Muscle layer of duodenum (tissue), 2 donors: ENCODE measurements around the gene SLC25A13.

ENCODE experiments used
- H3K27ac ChIP-seq: one replicate; pipeline ENCODE4 v1.7.0; 2013; ENCODE audit warnings: mild to moderate bottlenecking, low read length
- H3K27me3 ChIP-seq: one replicate; pipeline ENCODE4 v1.7.0; 2013; ENCODE audit warnings: low read depth, mild to moderate bottlenecking, control low read depth, low read length
- H3K36me3 ChIP-seq, 2 donors: one replicate each; pipeline ENCODE4 v1.7.0; 2013; ENCODE audit warnings: low read length in 2 of 2, control low read depth in 1 of 2, mild to moderate bottlenecking in 1 of 2; ENCODE audit not compliant: insufficient read depth in 2 of 2, control insufficient read depth in 1 of 2
- H3K4me1 ChIP-seq, 2 donors: one replicate each; pipeline ENCODE4 v1.7.0; 2013; ENCODE audit warnings: low read length in 2 of 2, mild to moderate bottlenecking in 2 of 2, control low read depth in 1 of 2, moderate library complexity in 1 of 2; ENCODE audit not compliant: insufficient read depth in 2 of 2, control insufficient read depth in 1 of 2
- H3K4me3 ChIP-seq, 2 donors: one replicate each; pipeline ENCODE4 v1.7.0; 2013; ENCODE audit warnings: low read length in 2 of 2, low read depth in 1 of 2, mild to moderate bottlenecking in 1 of 2
- H3K9me3 ChIP-seq, 2 donors: one replicate each; pipeline ENCODE4 v1.7.0; 2013; ENCODE audit warnings: low read length in 2 of 2, control low read depth in 1 of 2, mild to moderate bottlenecking in 1 of 2; ENCODE audit not compliant: control insufficient read depth in 1 of 2
- donor health status: healthy.

The SLC25A13 gene

DNA sequence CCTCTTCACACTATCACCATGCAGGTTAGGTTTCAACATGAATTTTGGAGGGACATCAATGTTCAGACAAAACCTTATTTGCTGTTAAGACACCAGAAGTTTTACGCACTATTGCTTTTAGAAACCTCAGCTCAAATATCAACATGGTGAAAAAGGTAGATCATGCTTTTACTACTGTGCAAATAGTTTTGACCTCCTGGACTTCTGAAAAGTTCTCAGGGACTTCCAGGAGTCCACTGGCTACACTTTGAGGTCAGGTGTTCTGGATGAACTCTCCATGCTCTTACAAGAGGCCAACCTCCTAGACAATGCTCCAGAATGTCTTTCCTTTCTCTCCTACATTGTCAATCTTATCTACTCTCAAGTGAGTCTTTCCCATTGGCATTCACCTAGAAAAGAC is 55.9 kb downstream of the SLC25A13 start:
- no peaks in the 10 kb centered on the region for H3K9me3 ChIP-seq
- peaks cover 3 to 8% of the 10 kb centered on the region in 2 donors for H3K36me3 ChIP-seq
- no peak overlapping the region for H3K4me3 ChIP-seq
- H3K27me3 ChIP-seq, result no peaks in the 10 kb centered on the region
- H3K27ac ChIP-seq, result no peak overlapping the region
- no peaks in the 10 kb centered on the region for H3K4me1 ChIP-seq

DNA sequence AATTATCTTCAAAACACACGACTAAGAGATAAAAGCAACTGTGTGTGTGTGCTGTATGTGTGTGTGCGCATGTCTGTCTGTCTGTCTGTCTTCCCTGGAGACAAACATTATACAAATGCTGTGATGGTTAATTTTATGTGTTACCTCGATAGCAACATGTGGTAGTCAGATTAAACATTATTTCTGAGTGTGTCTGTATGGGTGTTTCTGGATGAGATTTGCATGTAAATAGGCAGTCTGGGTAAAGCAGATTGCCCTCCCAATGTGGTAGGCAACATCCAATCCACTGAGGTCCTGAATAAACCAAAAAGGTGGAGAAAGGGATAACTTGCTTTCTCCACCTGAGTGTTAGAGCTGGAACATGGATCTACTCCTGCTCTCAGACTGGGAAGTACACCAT is 67.9 kb downstream of the SLC25A13 start:
- Histone ChIP-seq H3K9me3 (no peaks in the 10 kb centered on the region), H3K27me3 (no peaks in the 10 kb centered on the region), H3K36me3 (no peaks in the 10 kb centered on the region), H3K27ac (no peak overlapping the region), H3K4me3 (no peak overlapping the region), H3K4me1 (no peaks in the 10 kb centered on the region)

DNA sequence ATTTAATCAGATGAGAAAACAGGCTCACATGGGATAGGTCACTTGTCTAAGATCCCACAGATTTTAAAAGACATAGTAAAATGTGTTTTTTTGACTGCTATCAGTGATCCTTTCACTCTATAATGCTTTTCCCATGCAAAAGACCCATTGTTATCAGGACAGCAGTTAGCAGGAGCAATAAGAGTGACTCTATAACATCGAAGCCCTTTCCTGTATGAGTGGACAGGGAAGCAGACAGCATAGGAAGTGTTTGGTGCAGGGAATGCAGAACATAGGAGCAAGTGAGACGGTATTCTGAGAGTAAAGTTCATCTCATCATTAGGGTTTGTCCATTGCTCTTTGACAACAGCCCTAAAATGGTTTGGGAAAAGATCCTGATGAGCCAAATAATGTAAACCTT is 68.5 kb downstream of the SLC25A13 start:
- Histone ChIP-seq H3K4me3 (no peak overlapping the region), H3K27ac (no peak overlapping the region)

GRCh38 chr7:96250776-96251361 is 71.0 kb downstream of the SLC25A13 start:
- Histone ChIP-seq H3K9me3 (no peaks in the 10 kb centered on the region), H3K4me3 (no peak overlapping the region), H3K36me3 (no peaks in the 10 kb centered on the region), H3K27ac (no peak overlapping the region), H3K4me1 (no peaks in the 10 kb centered on the region), H3K27me3 (no peaks in the 10 kb centered on the region)

More for the DNA sequence above, 68.5 kb downstream of the SLC25A13 start:
- Histone ChIP-seq H3K36me3 (no peaks in the 10 kb centered on the region), H3K4me1 (no peaks in the 10 kb centered on the region), H3K27me3 (no peaks in the 10 kb centered on the region), H3K9me3 (no peaks in the 10 kb centered on the region)

DNA sequence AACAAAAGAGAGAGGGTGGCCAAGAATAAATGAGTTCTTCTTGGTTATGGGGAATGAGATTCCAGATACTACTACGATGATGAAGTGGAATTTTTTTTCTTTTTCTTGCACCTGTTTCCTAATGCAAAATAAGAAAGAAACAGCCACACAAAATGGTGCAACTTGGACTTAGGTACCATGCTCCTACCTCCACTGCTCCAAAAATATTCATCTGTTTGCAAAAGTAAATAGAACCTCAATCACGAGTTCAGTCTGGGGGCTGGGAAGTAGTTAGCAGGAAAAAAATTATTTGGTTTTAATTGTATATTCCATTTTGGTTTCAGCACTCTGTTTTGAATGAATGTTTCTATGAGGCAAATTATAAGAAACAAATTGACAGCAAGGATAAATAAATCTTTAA is 73.5 kb downstream of the SLC25A13 start:
- no peaks in the 10 kb centered on the region for H3K9me3 ChIP-seq
- no peaks in the 10 kb centered on the region for H3K36me3 ChIP-seq
- H3K27ac ChIP-seq, result no peak overlapping the region
- no peaks in the 10 kb centered on the region for H3K27me3 ChIP-seq
- H3K4me1 ChIP-seq, result no peaks in the 10 kb centered on the region
- no peak overlapping the region for H3K4me3 ChIP-seq

GRCh38 chr7:96246919-96247318 is 75.0 kb downstream of the SLC25A13 start:
- no peaks in the 10 kb centered on the region for H3K9me3 ChIP-seq
- H3K4me3 ChIP-seq, result no peak overlapping the region
- no peak overlapping the region for H3K27ac ChIP-seq
- H3K27me3 ChIP-seq, result no peaks in the 10 kb centered on the region
- H3K36me3 ChIP-seq, result no peaks in the 10 kb centered on the region
- no peaks in the 10 kb centered on the region for H3K4me1 ChIP-seq

GRCh38 chr7:96244992-96245292 is 77.0 kb downstream of the SLC25A13 start:
- H3K4me1 ChIP-seq, result no peaks in the 10 kb centered on the region
- no peak overlapping the region for H3K4me3 ChIP-seq
- no peaks in the 10 kb centered on the region for H3K9me3 ChIP-seq
- H3K27me3 ChIP-seq, result no peaks in the 10 kb centered on the region
- no peak overlapping the region for H3K27ac ChIP-seq
- no peaks in the 10 kb centered on the region for H3K36me3 ChIP-seq

GRCh38 chr7:96244244-96244991 is 77.5 kb downstream of the SLC25A13 start:
- H3K4me1 ChIP-seq, result no peaks in the 10 kb centered on the region
- H3K36me3 ChIP-seq, result no peaks in the 10 kb centered on the region
- no peak overlapping the region for H3K27ac ChIP-seq
- no peak overlapping the region for H3K4me3 ChIP-seq
- no peaks in the 10 kb centered on the region for H3K9me3 ChIP-seq
- H3K27me3 ChIP-seq, result no peaks in the 10 kb centered on the region

DNA sequence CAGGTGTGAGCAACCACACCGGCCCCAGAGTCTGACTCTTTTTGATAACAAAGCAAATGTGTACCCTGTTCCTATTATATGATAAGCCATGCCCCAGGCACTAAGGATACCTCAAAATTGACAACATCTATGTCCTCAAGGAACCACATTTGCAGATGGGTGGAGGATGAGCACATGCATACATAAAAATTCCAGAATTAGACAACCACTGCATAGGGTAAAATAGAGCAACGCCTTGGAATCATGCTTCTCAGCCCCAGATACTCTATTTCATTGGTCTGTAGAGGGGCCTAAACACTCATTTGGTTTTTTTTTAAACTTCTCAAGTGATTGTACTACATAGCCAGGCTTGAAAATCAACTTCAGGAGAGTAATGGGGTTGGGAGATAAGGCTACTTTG is 78.7 kb downstream of the SLC25A13 start:
- no peaks in the 10 kb centered on the region for H3K9me3 ChIP-seq
- H3K27ac ChIP-seq, result no peak overlapping the region
- H3K4me1 ChIP-seq, result no peaks in the 10 kb centered on the region
- no peaks in the 10 kb centered on the region for H3K27me3 ChIP-seq
- no peaks in the 10 kb centered on the region for H3K36me3 ChIP-seq
- no peak overlapping the region for H3K4me3 ChIP-seq

DNA sequence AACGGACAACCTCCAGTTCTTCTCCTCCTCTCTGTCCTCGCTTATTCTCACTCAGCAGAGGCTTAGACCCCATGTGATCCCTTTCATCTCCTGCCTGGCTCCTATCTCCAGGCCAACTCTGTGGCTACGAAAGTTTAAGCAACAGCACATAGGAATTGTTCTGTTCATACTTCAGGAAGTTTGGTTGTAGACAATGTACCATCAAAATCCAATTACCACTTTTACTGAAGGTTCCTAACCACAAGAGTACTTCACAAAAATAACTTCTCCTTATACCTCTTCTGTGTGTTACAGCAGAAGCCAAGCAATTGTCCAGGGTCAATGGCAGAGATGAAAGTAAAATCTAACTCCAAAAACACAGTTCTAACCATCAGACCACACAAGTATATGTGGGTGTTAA is 80.0 kb downstream of the SLC25A13 start:
- H3K4me1 ChIP-seq, result peaks cover 0 to 4% of the 10 kb centered on the region in 2 donors
- no peak overlapping the region for H3K27ac ChIP-seq
- no peaks in the 10 kb centered on the region for H3K9me3 ChIP-seq

DNA sequence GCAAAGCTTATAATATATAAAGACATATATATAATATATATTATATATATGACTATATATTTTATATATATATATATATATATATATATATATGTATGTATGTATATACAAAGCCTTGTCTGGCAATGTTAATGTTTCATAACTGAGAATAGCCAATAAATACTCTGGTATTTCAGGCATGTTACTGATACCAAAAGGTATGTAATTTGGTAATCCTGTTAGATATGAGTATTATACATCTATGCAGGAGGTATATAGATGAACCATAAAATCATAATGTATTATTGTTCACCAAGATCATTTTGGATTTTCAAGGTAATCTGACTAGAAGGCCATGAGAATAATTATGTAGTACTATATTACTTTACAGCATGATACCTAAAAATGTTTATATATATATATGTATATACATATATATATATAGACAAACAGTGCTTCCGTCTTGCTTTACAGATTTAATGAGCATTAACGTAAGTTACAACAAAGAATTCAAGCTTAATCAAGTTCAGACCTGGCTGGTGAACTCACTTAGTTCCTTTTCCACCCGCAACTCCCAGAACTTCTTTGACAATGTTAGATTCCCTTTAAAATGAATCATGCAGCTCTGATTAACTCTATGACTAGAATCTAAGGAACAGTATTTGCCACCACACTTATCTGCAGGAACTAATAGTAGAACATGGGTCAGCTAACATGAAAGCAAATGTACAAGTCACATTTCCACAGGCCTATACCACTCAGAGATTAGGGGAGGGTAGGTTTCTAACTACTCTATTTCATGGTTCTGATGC is 82.7 kb downstream of the SLC25A13 start:
- Histone ChIP-seq H3K27me3 (no peaks in the 10 kb centered on the region), H3K4me3 (no peak overlapping the region), H3K9me3 (no peaks in the 10 kb centered on the region), H3K36me3 (peaks cover 0 to under 1% of the 10 kb centered on the region in 2 donors), H3K4me1 (peaks cover 0 to 14% of the 10 kb centered on the region in 2 donors), H3K27ac (no peak overlapping the region)

More for the DNA sequence above, 80.0 kb downstream of the SLC25A13 start:
- H3K36me3 ChIP-seq, result no peaks in the 10 kb centered on the region
- H3K4me3 ChIP-seq, result no peak overlapping the region
- H3K27me3 ChIP-seq, result no peaks in the 10 kb centered on the region
